Lung (tissue), 12 donors: ENCODE results near the gene TMEM184B. TPM values are rescaled to one million over a fixed set of nuclear protein-coding genes. Genes with fewer than 3 reads are reported as not detected.

Experiments
- ATAC-seq: fragments of 200-7000 bp; cut with Tn5 transposase; one replicate; pipeline ENCODE4 v1.9.1; 2020; ENCODE audit warnings: moderate number of reproducible peaks; ENCODE audit not compliant: insufficient read depth, low FRiP score
- DNase-seq, 3 donors: peaks; one replicate each; pipeline ENCODE4 v3.0.0-alpha.2; 2013 to 2017
- H3K27ac ChIP-seq, 2 donors: one replicate each; pipeline ENCODE4 v1.5.1; 2013; ENCODE audit warnings: mild to moderate bottlenecking in 2 of 2, moderate library complexity in 2 of 2, control low read depth in 1 of 2, inconsistent platforms in 1 of 2, low read depth in 1 of 2, low read length in 1 of 2
- H3K27me3 ChIP-seq, 3 donors: one replicate each; pipeline ENCODE4 v1.5.1; 2013; ENCODE audit warnings: low read length in 2 of 3; ENCODE audit not compliant: control insufficient read depth in 3 of 3, insufficient read depth in 3 of 3
- H3K36me3 ChIP-seq, 4 donors: one replicate each; pipeline ENCODE4 v1.5.1; 2013; ENCODE audit warnings: low read length in 4 of 4, mild to moderate bottlenecking in 1 of 4, moderate library complexity in 1 of 4; ENCODE audit not compliant: control insufficient read depth in 4 of 4, insufficient read depth in 4 of 4
- H3K4me1 ChIP-seq, 5 donors: one replicate each; pipeline ENCODE4 v1.5.1; 2013; ENCODE audit warnings: low read length in 5 of 5, mild to moderate bottlenecking in 2 of 5, moderate library complexity in 1 of 5; ENCODE audit not compliant: control insufficient read depth in 5 of 5, insufficient read depth in 5 of 5
- H3K4me3 ChIP-seq: one replicate; pipeline ENCODE4 v1.5.1; 2013; ENCODE audit warnings: mild to moderate bottlenecking, control low read depth, moderate library complexity
- H3K9ac ChIP-seq, 2 donors: one replicate each; pipeline ENCODE4 v1.5.1; 2013; ENCODE audit warnings: low read length in 2 of 2, control low read depth in 1 of 2; ENCODE audit not compliant: insufficient read depth in 1 of 2
- H3K9me3 ChIP-seq, 4 donors: one replicate each; pipeline ENCODE4 v1.5.1; 2013; ENCODE audit warnings: low read length in 3 of 4, mild to moderate bottlenecking in 1 of 4, moderate library complexity in 1 of 4; ENCODE audit not compliant: control insufficient read depth in 4 of 4, insufficient read depth in 3 of 4
- WGBS, 2 donors: extraction: QIAGEN DNeasy Blood & Tissue Kit; methylation state at CpG; one replicate each; pipeline ENCODE4 v1.1.7; 2013; 5-methylcytosine and 5-hydroxymethylcytosine counted together
- polyA plus RNA-seq, 2 donors: library from polyadenylated mRNA; stranded (reverse); fragments of 200-250 nt; gene quantifications; one replicate each; pipeline ENCODE4 v1.2.1, GENCODE V29; 2013
- total RNA-seq, 2 donors: library from RNA; depleted of rRNA in 1 of 2; stranded (reverse); fragments of >200 nt in 1 of 2; gene quantifications; one replicate each; pipeline ENCODE4 v1.2.1, GENCODE V29; 2014 to 2021
- TF ChIP-seq, protein P1 (sequence below): IDR thresholded peaks from 2 replicates; pipeline ENCODE4 v1.5.1; 2012; ENCODE audit warnings: mild to moderate bottlenecking; ENCODE audit errors: control extremely low read depth, extremely low read depth
- donor health status: control.
- donor health status: control.
- donor health status: Bipolar disorder and iron deficiency.
- donor health status: healthy.
- donor health status: DM: yes; HTN: yes; CAD: no.

TMEM184B gene
- total and polyA plus RNA-seq, 4 donors, result 26.3 to 82.4 (median 39.9) TPM

- TF ChIP-seq, protein P1, sequence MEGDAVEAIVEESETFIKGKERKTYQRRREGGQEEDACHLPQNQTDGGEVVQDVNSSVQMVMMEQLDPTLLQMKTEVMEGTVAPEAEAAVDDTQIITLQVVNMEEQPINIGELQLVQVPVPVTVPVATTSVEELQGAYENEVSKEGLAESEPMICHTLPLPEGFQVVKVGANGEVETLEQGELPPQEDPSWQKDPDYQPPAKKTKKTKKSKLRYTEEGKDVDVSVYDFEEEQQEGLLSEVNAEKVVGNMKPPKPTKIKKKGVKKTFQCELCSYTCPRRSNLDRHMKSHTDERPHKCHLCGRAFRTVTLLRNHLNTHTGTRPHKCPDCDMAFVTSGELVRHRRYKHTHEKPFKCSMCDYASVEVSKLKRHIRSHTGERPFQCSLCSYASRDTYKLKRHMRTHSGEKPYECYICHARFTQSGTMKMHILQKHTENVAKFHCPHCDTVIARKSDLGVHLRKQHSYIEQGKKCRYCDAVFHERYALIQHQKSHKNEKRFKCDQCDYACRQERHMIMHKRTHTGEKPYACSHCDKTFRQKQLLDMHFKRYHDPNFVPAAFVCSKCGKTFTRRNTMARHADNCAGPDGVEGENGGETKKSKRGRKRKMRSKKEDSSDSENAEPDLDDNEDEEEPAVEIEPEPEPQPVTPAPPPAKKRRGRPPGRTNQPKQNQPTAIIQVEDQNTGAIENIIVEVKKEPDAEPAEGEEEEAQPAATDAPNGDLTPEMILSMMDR, result no peak
- Histone ChIP-seq H3K4me3 (no peak overlapping the region), H3K36me3 (peaks cover 5 to 46% (median 30%) of the 10 kb centered on the region in 4 donors), H3K27me3 (no peaks in the 10 kb centered on the region), H3K4me1 (peaks cover 0 to 28% (median 0%) of the 10 kb centered on the region in 5 donors), H3K27ac (peak overlapping the region; percentile 54 to 82), H3K9me3 (no peaks in the 10 kb centered on the region), H3K9ac (no peak overlapping the region)
- peak; percentile 21 for ATAC-seq
- WGBS, 2 donors, result 60 to 75% methylated on average over 14 of the region's 14 CpGs
- peak in 1 of 3 donors; percentile 24 for DNase-seq
Observed at GRCh38 chr22:38228873-38229740, 43.7 kb downstream of the TMEM184B start.

- Histone ChIP-seq H3K27ac (peak overlapping the region; percentile 24 to 56), H3K9me3 (no peaks in the 10 kb centered on the region), H3K4me3 (no peak overlapping the region), H3K4me1 (peaks cover 0 to 28% (median 0%) of the 10 kb centered on the region in 5 donors), H3K36me3 (peaks cover 5 to 47% (median 29%) of the 10 kb centered on the region in 4 donors), H3K9ac (no peak overlapping the region), H3K27me3 (no peaks in the 10 kb centered on the region)
- TF ChIP-seq, protein P1, result no peak
- 64 to 91% methylated on average over 3 of the region's 3 CpGs for WGBS, 2 donors
- ATAC-seq, result no peak
- DNase-seq, result no peak
Observed at GRCh38 chr22:38228326-38228872, 44.4 kb downstream of the TMEM184B start.

- no peak overlapping the region for H3K4me3 ChIP-seq
- no peak for DNase-seq
- no peaks in the 10 kb centered on the region for H3K9me3 ChIP-seq
- no peaks in the 10 kb centered on the region for H3K27me3 ChIP-seq
- ATAC-seq, result no peak
- TF ChIP-seq, protein P1, result no peak
- peaks cover 0 to 27% (median 0%) of the 10 kb centered on the region in 5 donors for H3K4me1 ChIP-seq
- H3K36me3 ChIP-seq, result peaks cover 5 to 51% (median 23%) of the 10 kb centered on the region in 4 donors
- H3K27ac ChIP-seq, result peak overlapping the region in 1 of 2 donors; percentile 56
- WGBS, 2 donors, result 93 to 95% methylated on average over 25 of the region's 25 CpGs
- no peak overlapping the region for H3K9ac ChIP-seq
Observed at GRCh38 chr22:38226853-38227649, 45.8 kb downstream of the TMEM184B start.
